HG03442 (cell line): ENCODE data around the gene ADARB2.

Experiments
- ATAC-seq: cut with Tn5 transposase; IDR thresholded peaks from one replicate; pipeline ENCODE4 v1.9.1; 2021; ENCODE audit warnings: mild to moderate bottlenecking, moderate library complexity; ENCODE audit not compliant: unreplicated experiment

ADARB2 gene

GRCh38 chr10:1155791-1156615 lies 581.3 kb downstream of the ADARB2 start:
- no peak for ATAC-seq

- no peak for ATAC-seq
Measured at GRCh38 chr10:1154531-1155295, 582.6 kb downstream of the ADARB2 start.

- ATAC-seq = no peak
Measured at GRCh38 chr10:1153805-1154351, 583.4 kb downstream of the ADARB2 start.

GRCh38 chr10:1153251-1153763 lies 584.0 kb downstream of the ADARB2 start:
- no peak for ATAC-seq

GRCh38 chr10:1152386-1153250 lies 584.7 kb downstream of the ADARB2 start:
- ATAC-seq = no peak

GRCh38 chr10:1151076-1152033 lies 586.0 kb downstream of the ADARB2 start:
- no peak for ATAC-seq

GRCh38 chr10:1150638-1150955 lies 586.7 kb downstream of the ADARB2 start:
- no peak for ATAC-seq

- ATAC-seq = no peak
Measured at GRCh38 chr10:1149793-1150637, 587.3 kb downstream of the ADARB2 start.

GRCh38 chr10:1148855-1149605 lies 588.3 kb downstream of the ADARB2 start:
- no peak for ATAC-seq

- ATAC-seq = no peak
Measured at GRCh38 chr10:1147810-1148209, 589.5 kb downstream of the ADARB2 start.

- ATAC-seq = no peak
Measured at GRCh38 chr10:1142596-1142995, 594.7 kb downstream of the ADARB2 start.

- ATAC-seq = no peak
Measured at GRCh38 chr10:1141701-1142100, 595.6 kb downstream of the ADARB2 start.

GRCh38 chr10:1141261-1141660 lies 596.1 kb downstream of the ADARB2 start:
- no peak for ATAC-seq

GRCh38 chr10:1138529-1138928 lies 598.8 kb downstream of the ADARB2 start:
- no peak for ATAC-seq

- ATAC-seq = no peak
Measured at GRCh38 chr10:1137499-1138163, 599.7 kb downstream of the ADARB2 start.

- ATAC-seq = no peak
Measured at GRCh38 chr10:1136268-1136667, 601.1 kb downstream of the ADARB2 start.

GRCh38 chr10:1134156-1134555 lies 603.2 kb downstream of the ADARB2 start:
- no peak for ATAC-seq
